GM18505 (cell line): Measurements from ENCODE around the gene TAS1R1.

Experiments used
- ATAC-seq: cut with Tn5 transposase; IDR thresholded peaks from one replicate; pipeline ENCODE4 v1.9.1; 2021; ENCODE audit not compliant: unreplicated experiment
- POLR2A ChIP-seq: IDR thresholded peaks from 4 replicates; pipeline ENCODE4 v1.6.1; 2011; ENCODE audit warnings: borderline replicate concordance; ENCODE audit not compliant: insufficient read depth, insufficient read length; ENCODE audit errors: extremely low read depth

The TAS1R1 gene

DNA sequence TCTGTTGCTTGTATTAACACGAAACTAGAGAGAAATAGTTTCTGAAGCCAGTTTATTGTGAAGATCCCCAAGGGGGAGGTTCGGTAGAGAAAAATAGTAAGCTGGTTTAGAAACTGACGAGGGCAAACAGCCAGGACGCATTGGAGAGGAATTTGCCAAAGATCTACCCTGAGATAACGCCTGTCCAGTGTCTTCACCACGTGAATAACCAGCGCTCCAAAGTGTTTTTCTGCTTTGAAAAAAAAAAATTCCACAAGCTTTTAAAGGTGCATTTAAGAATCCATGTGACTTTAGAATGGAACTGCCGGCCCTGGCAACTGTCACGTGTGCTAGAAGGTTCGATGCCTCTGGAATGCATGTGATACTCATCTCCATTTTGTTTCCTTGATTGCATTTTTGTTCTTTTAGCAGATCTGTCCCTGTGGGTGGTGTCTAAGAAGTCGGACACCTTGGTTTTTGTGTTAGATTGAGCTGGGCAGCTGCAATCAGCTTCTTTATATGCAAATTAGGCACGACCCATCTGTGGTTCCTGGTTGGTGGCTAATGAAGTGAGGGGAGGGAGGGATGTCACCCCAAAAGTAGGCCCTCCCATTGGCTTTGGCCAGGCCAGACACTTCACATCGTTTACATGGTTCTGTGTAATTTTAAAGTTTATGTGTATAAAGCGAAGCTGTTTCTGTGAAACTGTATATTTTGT, 68.3 kb downstream of the TAS1R1 start:
- TF ChIP-seq POLR2A = no peak
- no peak for ATAC-seq

- TF ChIP-seq POLR2A = no peak
- peak; percentile 74 for ATAC-seq
Observed at GRCh38 chr1:6624710-6625583, 69.8 kb downstream of the TAS1R1 start, which contains the start of gene THAP3. Gene THAP3 (plus strand): TSS chr1:6624868. CDS start chr1:6625219, 351 bp downstream.

- no peak for ATAC-seq
- no peak for TF ChIP-seq POLR2A
Observed at GRCh38 chr1:6625584-6626149, 70.6 kb downstream of the TAS1R1 start.

GRCh38 chr1:6627031-6627430, 71.9 kb downstream of the TAS1R1 start:
- no peak for TF ChIP-seq POLR2A
- no peak for ATAC-seq

GRCh38 chr1:6627841-6628545, 72.9 kb downstream of the TAS1R1 start:
- no peak for ATAC-seq
- no peak for TF ChIP-seq POLR2A

GRCh38 chr1:6628971-6629479, 73.9 kb downstream of the TAS1R1 start:
- TF ChIP-seq POLR2A = no peak
- ATAC-seq = no peak
